ENCODE results near the gene S100A8.
A peak's percentile ranks its signal among the peaks of the same experiment; 100 is the strongest.

DNA sequence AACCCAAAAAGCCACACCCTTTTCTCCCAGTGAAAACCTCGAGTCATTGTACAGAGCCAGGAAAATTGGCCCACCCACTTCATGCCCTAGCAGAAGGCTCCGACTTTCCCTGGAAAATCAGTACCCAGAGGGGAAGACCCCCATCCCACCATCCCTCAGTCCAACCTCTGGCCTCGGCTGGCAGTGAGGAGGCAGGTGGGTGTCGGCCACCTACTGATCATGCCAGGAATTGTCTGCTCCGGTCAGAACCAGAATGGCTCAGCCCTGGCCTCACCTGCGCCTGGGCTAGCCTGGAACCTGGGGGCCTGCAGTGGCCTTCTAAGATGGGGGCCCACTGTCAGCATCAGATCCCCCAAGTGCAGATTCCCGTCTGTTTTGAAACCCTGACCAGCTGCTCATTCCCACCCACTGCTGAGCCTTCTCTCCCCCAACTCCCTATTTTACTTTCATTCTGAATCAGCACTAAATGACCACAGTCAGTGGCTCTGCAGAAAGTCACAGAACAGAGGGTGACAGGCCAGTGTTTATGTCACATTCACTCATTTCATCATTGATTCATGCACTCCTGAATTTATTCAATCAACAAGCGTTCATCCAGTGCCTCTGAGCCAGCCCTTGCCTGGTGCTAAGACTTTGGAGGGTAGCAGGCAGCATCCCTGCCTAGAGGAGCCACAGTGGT, 36.2 kb downstream of the S100A8 start:
- TF ChIP-seq, protein P1, sequence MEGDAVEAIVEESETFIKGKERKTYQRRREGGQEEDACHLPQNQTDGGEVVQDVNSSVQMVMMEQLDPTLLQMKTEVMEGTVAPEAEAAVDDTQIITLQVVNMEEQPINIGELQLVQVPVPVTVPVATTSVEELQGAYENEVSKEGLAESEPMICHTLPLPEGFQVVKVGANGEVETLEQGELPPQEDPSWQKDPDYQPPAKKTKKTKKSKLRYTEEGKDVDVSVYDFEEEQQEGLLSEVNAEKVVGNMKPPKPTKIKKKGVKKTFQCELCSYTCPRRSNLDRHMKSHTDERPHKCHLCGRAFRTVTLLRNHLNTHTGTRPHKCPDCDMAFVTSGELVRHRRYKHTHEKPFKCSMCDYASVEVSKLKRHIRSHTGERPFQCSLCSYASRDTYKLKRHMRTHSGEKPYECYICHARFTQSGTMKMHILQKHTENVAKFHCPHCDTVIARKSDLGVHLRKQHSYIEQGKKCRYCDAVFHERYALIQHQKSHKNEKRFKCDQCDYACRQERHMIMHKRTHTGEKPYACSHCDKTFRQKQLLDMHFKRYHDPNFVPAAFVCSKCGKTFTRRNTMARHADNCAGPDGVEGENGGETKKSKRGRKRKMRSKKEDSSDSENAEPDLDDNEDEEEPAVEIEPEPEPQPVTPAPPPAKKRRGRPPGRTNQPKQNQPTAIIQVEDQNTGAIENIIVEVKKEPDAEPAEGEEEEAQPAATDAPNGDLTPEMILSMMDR (optimal IDR thresholded peaks at IDR 0.05 in 1 of 3, IDR thresholded peaks at IDR 0.05 in 1 of 3, conservative IDR thresholded peaks at IDR 0.05 in 1 of 3; ENCODE audit: extremely low read depth in 1 of 3, insufficient read depth in 2 of 3, low read length in 3 of 3): peak in 1 of 3 experiments; percentile 26
- TF ChIP-seq EZH2 (IDR thresholded peaks at IDR 0.05; ENCODE audit: low read length): no peak

Data from keratinocyte (primary cell).